NK-92 treated with Interleukin-12 subunit alpha and Interleukin-12 subunit beta, amount 100 ng/mL, for 24 hours (cell line): ENCODE measurements around the gene SAPCD2.
A peak's percentile ranks its signal among the peaks of the same experiment; 100 is the strongest.

Experiments
- DNase-seq: peaks from one replicate; lab custom pipeline; 2025; lab: John Stamatoyannopoulos, UW

The SAPCD2 gene

GRCh38 chr9:137031904-137032640 lies 38.3 kb downstream of the SAPCD2 start, which contains the start of gene FUT7:
Gene FUT7 (minus strand): TSS chr9:137032088. CDS start chr9:137031991, 97 bp downstream.
- no peak for DNase-seq

GRCh38 chr9:137030538-137031527 lies 39.5 kb downstream of the SAPCD2 start:
- peak; percentile 72 for DNase-seq

- peak; percentile 48 for DNase-seq
Measured at GRCh38 chr9:137030006-137030405, 40.4 kb downstream of the SAPCD2 start.

GRCh38 chr9:137029058-137029936 lies 41.1 kb downstream of the SAPCD2 start:
- DNase-seq, result peak; percentile 85

GRCh38 chr9:137028263-137029057 lies 41.9 kb downstream of the SAPCD2 start:
- DNase-seq, result peak; percentile 75

DNA sequence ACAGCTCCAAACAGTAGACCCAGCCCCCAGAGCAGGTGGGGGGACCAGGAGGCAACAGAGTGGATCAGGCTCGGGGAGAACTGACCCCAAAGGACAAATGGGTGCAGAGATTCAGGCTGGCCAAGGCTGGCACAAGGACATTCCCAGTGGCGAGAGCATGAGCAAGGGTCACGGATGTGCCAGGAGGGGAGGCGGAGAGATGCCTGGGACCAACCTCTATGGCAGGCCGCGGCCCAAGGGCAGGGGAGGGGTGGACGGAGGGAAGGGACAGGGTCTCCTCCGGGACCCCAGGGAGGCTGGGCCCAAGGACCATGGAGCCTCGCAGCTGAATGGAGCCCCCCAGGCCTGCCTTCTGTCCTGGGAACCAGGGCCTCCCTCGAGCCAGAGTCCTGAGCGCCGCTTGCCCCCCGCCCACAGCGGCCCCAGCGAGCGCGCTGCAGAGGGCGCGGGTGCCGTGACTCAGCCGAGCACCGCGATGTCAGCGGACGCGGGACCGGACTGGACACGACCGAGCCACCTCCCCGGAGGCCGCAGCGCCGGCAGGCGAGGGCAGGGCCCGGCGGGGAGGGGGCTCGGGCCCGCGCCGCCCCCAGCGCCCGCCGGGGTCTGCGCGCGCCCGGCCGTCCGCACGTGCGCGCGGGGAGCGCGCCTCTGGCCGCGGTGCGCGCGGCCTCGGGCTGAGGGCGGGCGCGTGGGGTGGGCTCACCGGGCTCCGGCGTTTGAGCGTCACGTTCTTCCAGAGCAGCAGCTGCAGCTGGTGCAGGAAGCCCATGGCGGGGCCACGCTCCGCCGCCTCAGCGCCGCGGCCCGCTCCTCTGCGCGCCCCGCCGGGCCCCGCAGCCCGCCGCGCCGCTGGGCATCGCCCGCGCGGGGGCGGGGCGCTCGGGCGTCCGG lies 42.7 kb downstream of the SAPCD2 start, which contains the start of gene ABCA2:
Gene ABCA2, minus strand, starts transcription at position 869 of the 894 bp plus-strand sequence. Its CDS starts 97 bp downstream, at position 772.
- DNase-seq, result no peak

DNA sequence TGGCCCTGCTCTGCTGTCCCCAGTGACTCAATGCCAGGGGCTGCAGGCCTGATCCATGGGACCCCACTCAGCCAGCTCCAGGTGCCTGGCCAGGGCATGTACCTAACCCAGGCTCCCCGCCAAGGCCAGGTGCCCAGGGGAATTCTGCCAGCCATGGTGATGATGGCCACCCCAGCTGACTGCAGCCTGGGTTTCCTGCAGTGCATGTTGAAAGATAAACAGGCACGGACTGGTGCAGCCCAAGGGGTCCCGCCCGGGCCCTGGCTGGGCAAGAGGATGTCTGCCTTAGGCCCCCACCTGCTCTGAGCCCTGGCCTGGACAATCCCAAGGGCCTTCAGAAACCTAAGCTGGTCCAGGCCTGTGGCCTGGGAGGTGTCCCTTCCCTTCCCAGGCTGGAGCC lies 43.5 kb downstream of the SAPCD2 start:
- DNase-seq, result no peak

DNA sequence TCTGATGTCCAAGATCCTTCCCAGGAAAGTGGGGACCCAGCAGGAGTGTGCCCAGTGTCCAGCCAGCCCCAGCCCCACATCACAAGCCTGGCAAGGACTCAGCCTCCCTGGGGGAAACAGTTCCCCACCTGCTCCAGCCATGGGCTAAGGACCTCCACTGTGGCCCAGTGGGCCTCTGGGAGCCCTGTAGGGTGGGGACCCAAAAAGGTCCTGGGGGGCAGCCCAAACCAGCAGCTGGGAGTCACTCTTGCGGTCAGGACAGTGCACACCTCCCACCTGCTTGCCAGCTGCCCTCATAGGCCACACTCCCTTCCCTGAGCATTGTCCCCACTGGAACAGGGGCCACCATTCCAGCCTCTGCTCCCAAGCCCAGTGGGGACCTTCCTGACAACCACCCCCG lies 44.0 kb downstream of the SAPCD2 start:
- no peak for DNase-seq

GRCh38 chr9:137025517-137025966 lies 44.8 kb downstream of the SAPCD2 start:
- DNase-seq, result no peak

- DNase-seq, result no peak
Measured at GRCh38 chr9:137023583-137023991, 46.8 kb downstream of the SAPCD2 start.

- DNase-seq, result no peak
Measured at GRCh38 chr9:137023157-137023556, 47.2 kb downstream of the SAPCD2 start.

DNA sequence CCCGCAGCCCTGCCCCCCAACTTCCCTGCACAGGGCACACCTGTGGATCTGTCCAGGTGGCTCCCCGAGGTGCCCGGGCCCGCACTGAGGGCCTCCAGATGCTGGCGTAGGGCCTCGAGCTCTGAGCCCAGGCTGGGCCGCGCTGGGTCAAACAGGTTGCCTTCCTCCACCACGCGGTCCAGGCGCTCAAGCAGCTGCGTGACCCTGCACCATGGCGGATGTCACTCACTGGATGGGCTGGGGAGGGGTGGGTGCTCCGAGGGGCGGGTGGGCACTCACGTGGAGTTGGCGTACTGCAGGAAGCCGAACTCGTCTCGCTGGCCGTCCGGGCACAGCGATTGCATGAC lies 47.7 kb downstream of the SAPCD2 start:
- no peak for DNase-seq

- DNase-seq, result peak; percentile 75
Measured at GRCh38 chr9:137021979-137022661, 48.2 kb downstream of the SAPCD2 start.

DNA sequence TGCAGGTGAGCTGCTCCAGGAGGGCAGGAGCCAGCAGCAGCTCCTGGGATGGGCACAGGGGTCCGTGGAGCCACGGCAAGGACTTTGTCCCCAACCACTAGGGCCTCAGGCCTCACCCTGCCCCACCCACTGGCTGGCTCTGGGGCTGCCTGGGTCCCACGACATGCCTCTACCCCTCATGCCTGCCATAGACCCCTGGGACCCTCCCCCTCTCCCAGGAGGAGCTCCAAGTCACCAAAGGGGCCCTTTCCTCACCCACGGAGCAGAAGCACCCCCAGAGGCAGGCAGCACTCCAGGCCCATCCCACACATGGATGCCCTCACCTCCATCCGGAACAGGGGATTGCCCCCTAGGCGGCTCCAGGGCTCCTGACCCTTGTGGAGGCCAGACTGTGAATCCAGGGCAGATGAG lies 48.8 kb downstream of the SAPCD2 start:
- no peak for DNase-seq

GRCh38 chr9:137020771-137021567 lies 49.4 kb downstream of the SAPCD2 start:
- DNase-seq, result no peak

- no peak for DNase-seq
Measured at GRCh38 chr9:137019891-137020683, 50.3 kb downstream of the SAPCD2 start.

GRCh38 chr9:137018761-137019559 lies 51.4 kb downstream of the SAPCD2 start:
- DNase-seq, result no peak
